T-helper 1 cell treated with Interleukin-12 subunit alpha and Interleukin-12 subunit beta and Interleukin-4 antibody, amounts not matched to agents 30 ng/mL and 1 ng/mL, for 36 hours (primary cell): ENCODE measurements around the gene AGBL3. TPM values are rescaled to one million over a fixed set of nuclear protein-coding genes. Genes with fewer than 3 reads are reported as not detected.

Experiments
- intact Hi-C: fragments of 100-400 bp; cut with micrococcal nuclease; formaldehyde crosslinking; loops from one replicate; pipeline ENCODE4 v1.15.1; 2024
- total RNA-seq: library from RNA; stranded (reverse); gene quantifications from 2 replicates; pipeline ENCODE4 v1.2.3, GENCODE V29; 2022

Gene AGBL3
- total RNA-seq, 1 donor from 2014 or later: 1.4 TPM

DNA sequence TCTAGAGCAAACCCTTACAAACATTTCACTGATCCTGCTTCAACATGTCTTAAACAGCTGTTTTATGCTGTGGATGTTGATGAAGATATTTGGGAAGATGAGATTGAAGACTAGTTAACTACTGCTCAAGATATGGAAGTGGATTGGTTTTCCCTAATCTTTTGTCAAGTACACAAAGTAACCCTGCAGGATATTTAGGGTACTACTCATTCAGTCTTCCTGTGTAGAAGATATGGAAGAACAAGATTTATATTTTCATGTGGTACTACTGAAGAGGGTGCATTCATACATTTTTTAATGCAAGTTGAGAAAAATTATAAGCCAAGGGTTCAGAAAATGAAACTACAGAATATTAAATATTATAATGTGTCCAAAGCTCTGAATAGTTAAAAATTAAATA, 143.3 kb downstream of the AGBL3 start:
- intact Hi-C loops: no loop called here

DNA sequence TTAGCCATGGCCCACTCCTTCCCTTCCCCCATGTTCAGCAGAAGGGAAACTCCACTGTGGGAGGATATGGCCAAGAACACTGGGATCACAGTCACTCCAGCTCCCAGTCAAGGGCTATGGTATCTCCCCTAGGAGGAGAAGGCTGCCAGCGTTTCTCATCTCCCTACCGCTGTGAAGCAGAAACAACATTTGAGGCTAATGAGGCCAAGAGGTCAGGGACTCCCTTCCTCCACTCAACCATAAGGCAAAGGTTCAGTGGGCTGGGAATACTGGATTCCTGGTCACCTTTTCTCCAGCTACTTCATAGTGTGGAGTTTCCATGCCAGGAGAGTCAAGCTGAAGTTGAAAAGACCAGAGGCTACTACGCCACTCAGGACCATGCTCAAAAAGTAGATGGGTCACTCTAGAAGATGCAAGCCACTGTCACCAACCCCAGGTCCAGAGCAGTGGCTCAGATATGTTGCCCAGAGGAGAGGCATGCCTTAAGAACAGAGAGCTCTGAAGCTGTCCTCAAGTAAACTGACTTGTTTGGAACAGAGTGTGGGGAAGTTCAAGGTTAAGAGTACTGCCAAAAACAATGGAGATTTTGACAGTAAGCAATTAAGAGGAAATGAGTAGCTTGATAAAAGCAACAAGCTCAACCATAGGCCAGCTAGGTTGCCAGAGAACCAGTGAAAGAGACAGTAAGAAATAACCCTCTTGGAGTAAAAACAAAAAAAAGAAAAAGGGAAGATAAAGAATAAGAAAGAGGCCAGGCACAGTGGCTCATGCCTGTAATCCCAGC, 157.8 kb downstream of the AGBL3 start:
- intact Hi-C loops: loop anchor here (10.0 kb wide), 1 partner anchor 389 kb away; no protein-coding TSS in a partner anchor

- intact Hi-C loops: loop anchor here (1.0 to 10.0 kb wide), 10 partner anchors 23 to 1895 kb away; partner anchors contain the start of genes AKR1B1, CYREN, EXOC4 and LRGUK
Observed at GRCh38 chr7:135147341-135147898, 161.1 kb downstream of the AGBL3 start.

DNA sequence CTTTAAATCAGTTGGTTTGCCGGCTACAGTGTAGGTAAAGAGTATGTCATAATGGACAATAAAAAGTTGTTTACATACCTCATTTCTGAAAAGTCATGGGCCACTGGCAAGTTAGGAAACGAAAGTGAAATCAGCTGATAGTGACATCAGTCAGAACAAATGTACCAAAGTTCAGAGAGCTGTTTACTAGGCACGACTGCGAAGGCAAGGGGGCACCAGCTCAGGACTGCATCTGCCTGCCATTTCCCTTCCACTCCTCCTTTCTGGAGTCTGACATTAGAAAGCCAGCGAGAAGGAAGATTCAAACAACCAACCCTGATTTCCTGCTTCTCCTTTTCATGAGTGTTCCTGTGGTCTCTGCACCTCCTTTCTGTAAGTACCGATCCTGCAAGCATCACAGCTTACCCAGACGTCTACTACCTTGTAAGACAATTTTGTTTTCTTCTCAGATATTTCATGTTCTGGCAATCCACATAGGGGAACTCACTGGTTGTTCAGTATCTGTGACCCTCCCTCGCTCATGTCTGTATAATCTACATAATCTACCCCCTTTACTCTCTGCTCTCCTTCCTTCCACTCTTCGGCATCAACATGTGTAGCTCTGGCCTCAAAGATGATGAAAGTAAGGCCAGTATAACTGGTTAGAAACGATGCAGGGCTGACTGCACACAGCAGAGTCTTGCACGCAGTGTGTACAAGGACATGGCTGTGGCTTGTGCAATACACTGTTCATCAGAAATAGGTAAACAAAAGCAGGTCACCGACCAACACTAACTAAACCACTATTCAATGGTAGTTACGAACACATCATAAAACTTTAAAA, 161.8 kb downstream of the AGBL3 start, which contains the start of gene TMEM140:
Gene TMEM140 (plus strand): TSS at position 174 of the 823 bp plus-strand sequence. CDS start 16,370 bp downstream, outside the sequence.
- intact Hi-C loops: loop anchor here (1.0 to 10.0 kb wide), 16 partner anchors 12 to 1896 kb away; partner anchors contain the start of genes AGBL3, AKR1B1, BPGM and CYREN

GRCh38 chr7:135150072-135150782, 163.9 kb downstream of the AGBL3 start:
- intact Hi-C loops: no loop called here

- intact Hi-C loops: no loop called here
Observed at GRCh38 chr7:135151132-135151531, 164.8 kb downstream of the AGBL3 start.

DNA sequence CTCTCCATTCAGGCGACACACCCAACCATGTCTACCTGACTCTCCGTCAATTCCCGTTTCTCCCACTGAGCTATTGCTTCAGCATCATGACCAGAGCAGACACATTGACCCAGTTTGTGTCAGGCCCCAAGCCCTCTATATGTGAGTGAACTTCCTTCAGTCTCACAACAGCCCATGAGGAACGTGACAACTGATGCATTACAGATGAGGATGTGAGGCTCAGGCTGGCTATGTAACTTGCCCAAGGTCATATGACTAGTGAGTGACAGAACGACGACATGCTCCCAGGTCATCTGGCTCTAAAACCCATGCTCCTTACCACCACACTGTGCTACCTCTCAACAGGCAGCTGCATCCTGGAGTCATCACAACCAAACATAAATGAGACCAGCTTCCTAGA, 165.2 kb downstream of the AGBL3 start:
- intact Hi-C loops: no loop called here

GRCh38 chr7:135152442-135152841, 166.1 kb downstream of the AGBL3 start:
- intact Hi-C loops: no loop called here

- intact Hi-C loops: no loop called here
Observed at GRCh38 chr7:135154734-135155133, 168.4 kb downstream of the AGBL3 start.

- intact Hi-C loops: no loop called here
Observed at GRCh38 chr7:135156290-135156689, 170.0 kb downstream of the AGBL3 start.

GRCh38 chr7:135158141-135158655, 171.9 kb downstream of the AGBL3 start:
- intact Hi-C loops: no loop called here

DNA sequence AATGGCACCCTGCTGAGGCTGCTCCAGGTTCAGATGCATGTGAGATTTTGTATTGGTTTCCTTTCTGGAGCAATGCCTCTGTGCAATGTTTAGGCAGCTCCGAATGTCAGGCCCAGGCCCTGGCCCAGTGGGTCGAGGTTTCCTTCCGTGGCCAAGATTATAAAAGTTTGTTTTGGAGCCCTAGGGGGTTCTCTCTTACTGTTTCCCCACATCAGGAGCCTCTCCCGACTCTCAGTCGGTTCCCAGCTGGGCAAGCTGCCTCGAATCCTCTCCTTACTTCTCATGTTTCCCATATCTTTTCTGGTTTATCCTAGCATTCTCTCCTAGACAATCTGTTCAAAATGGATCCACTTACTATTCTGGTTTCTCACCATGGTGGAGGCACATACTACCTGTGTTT, 172.6 kb downstream of the AGBL3 start:
- intact Hi-C loops: no loop called here

GRCh38 chr7:135159359-135160085, 173.2 kb downstream of the AGBL3 start:
- intact Hi-C loops: loop anchor here (1.0 kb wide), 2 partner anchors 10 to 11 kb away; partner anchors contain the start of gene TMEM140

- intact Hi-C loops: loop anchor here (1.0 kb wide), 2 partner anchors 9 to 12 kb away; partner anchors contain the start of gene TMEM140
Observed at GRCh38 chr7:135160098-135160857, 174.0 kb downstream of the AGBL3 start.

- intact Hi-C loops: loop anchor here (1.0 kb wide), 2 partner anchors 8 to 13 kb away; partner anchors contain the start of gene TMEM140
Observed at GRCh38 chr7:135160858-135161653, 174.7 kb downstream of the AGBL3 start.

DNA sequence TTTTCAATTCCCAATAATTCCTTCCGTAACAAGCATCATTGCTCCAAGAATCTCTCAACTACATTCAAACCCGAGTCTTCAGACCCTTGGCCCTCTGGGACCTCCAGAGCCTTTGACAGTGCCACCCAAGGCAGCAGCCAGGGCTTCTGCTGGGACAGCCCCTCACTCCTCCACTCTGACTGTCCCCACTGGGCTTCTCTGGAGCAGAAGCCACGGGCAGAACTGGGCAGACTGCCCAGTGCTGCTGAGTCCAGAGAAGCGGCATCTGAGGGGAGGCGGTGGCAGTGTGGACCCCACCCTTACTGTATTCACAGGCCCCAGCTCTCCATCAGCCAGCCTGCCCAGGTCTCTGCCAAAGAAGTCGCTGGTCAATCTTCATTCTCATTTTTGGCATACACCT, 175.4 kb downstream of the AGBL3 start:
- intact Hi-C loops: no loop called here

DNA sequence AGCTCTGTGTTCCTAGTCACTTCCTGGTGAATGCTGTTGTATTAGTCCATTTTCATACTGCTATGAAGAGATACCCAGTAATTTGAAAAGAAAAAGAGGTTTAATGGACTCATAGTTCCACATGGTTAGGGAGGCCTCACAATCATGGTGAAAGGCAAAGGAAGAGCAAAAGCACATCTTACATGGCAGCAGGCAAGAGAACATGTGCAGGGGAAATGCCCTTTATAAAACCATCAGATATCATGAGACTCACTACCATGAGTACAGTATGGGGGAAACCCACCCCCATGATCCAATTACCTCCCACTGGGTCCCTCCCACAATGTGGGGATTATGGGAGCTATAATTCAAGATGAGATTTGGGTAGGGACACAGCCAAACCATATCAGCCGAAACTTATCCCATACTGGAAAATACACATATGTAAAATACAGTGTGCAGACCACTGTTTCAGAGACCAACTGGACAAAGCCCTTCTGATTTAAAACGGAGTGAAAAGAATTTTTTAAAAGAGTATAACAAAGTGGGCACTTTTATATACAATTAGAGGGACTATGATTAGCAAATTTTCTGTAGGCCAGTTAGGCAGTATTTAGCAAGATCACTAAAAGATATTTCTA, 176.2 kb downstream of the AGBL3 start:
- intact Hi-C loops: no loop called here
